HL-60/S4 treated with phorbol 12-myristate 13-acetate at 8.2 ng/mL for 4 days and 3 days (cell line): Measurements from ENCODE around the gene OIT3.

ENCODE experiments used
- in situ Hi-C: fragments of 300-500 bp; cut with MboI; formaldehyde crosslinking; loops from 2 replicates; pipeline ENCODE4 v1.15.0; 2022; ENCODE audit warnings: low sequenced_read_pairs

OIT3 gene

DNA sequence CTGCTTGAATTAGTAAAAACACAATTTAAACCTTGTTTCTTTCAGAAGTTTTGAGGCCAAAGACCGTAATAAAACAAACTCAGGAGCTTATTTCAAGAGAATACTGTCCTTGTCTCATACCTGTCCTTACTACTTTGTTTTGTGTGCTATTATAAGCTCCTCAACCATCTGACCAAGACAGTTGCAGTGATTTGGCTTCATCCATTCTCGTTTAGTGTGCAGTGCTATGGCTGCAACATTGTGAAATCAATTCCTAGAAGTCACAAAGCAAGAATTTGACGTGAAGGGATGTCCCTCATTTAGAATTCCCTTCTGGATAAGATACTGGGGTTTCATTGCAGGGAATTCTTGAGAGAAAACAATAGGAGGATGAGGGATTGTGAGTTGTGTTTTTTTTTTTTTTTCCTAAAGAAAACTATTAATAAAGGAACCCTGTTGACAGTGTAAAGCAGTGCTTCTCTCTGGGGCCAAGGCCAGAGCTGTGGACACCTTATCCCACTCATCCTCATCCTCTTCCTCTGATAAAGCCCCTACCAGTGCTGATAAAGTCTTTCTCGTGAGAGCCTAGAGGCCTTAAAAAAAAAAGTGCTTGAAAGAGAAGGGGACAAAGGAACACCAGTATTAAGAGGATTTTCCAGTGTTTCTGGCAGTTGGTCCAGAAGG is at the start of gene OIT3:
OIT3 (plus strand) TSS at position 604 of the 663 bp plus-strand sequence. CDS start 60 bp downstream, outside the sequence.
- in situ Hi-C loops = no loop called here

DNA sequence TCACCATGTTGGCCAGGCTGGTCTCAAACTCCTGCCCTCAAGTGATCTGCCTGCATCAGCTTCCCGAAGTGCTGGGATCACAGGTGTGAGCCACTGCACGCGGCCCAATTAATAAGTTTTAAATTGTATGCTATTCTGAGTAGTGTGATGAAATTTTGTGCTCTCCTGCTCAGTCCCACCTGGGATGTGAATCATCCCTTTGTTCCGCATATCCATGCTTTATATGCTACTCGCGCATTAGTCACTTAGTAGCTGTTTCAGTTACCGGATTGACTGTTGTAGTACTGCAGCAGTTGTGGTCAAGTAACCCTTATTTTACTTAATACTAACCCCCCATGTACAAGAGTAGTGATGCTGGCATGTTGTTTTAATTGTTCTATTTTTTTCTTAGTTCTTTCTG is 47.3 kb upstream of the OIT3 start:
- in situ Hi-C loops = no loop called here

- in situ Hi-C loops = no loop called here
Measured at GRCh38 chr10:72847681-72848080, 45.9 kb upstream of the OIT3 start.

DNA sequence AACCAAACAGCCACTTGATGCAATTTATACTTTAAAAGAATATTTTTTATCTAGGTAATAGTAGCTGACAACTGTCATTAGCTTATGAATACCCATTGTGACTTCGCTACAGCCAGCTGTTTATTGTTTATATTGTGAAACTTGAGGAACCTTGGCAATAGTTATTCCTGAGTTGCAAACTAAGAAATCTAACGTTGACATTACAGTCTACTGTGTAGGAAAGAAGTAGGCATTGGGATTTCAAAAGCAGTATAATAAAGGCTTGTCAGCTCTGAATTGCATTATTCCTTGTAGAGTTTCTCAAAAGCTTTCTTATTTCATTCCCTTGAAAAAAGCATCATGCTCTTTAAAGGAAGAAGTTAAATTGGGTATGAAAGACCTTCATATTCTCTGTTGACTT is 42.7 kb upstream of the OIT3 start:
- in situ Hi-C loops = no loop called here

DNA sequence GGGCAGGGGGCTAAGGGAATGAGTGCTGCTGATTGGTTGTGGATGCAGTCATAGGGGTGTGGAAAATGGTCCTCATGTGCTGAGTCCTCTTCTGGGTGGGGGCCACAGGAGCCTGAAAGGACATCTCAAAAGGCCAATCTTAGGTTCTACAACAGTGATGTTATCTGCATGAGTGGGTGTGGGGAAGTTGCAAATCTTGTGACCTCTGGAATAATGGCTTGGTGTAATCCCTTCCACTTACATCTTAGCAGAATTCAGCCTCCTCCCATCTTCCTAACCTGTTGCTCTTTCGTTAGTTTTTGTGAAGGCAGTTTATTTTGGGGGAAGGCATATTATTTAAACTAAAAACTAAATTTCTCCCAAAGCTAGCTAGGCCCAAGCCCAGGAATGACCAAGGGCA is 42.0 kb upstream of the OIT3 start:
- in situ Hi-C loops = no loop called here

DNA sequence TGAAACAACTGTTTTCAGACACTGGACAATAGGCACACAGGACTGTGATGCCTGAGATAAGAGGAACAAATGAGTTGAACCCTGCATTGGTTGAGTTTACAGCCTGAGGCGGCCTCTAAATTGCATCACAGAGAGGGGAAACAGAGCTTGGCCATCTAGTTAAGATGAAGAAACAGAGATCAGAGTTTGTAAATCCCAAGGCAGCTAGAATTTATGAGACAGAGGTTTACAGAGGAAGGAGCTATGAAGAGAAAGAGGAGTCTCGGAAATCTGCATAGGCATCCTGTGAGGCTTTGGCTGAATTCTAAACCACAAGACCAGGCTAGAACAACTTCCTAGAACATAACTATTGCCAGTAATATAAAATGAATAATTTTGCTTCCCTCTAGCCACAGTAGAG is 41.0 kb upstream of the OIT3 start:
- in situ Hi-C loops = no loop called here

GRCh38 chr10:72855129-72855528 is 38.4 kb upstream of the OIT3 start:
- in situ Hi-C loops = no loop called here

GRCh38 chr10:72855790-72856189 is 37.7 kb upstream of the OIT3 start:
- in situ Hi-C loops = no loop called here

DNA sequence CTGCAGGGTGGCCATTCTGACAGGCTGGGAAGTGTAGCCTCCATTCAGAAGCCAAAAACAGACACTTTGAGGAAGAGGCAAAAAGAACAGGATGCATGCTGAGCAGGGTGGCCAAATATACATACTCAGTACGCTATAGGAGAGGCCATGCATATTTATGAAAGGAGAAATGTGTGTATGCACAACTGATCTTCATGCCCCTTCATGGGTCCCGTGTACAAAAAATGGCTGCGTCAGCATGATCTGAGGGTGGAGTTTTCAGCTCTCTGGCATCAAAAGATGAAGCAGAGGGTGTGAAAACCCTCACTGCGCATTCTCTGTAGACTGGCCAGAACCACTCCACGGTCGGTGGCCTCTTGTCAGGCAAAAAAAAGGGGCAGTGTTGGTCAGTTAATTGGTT is 35.5 kb upstream of the OIT3 start:
- in situ Hi-C loops = no loop called here

- in situ Hi-C loops = no loop called here
Measured at GRCh38 chr10:72862957-72863356, 30.6 kb upstream of the OIT3 start.

DNA sequence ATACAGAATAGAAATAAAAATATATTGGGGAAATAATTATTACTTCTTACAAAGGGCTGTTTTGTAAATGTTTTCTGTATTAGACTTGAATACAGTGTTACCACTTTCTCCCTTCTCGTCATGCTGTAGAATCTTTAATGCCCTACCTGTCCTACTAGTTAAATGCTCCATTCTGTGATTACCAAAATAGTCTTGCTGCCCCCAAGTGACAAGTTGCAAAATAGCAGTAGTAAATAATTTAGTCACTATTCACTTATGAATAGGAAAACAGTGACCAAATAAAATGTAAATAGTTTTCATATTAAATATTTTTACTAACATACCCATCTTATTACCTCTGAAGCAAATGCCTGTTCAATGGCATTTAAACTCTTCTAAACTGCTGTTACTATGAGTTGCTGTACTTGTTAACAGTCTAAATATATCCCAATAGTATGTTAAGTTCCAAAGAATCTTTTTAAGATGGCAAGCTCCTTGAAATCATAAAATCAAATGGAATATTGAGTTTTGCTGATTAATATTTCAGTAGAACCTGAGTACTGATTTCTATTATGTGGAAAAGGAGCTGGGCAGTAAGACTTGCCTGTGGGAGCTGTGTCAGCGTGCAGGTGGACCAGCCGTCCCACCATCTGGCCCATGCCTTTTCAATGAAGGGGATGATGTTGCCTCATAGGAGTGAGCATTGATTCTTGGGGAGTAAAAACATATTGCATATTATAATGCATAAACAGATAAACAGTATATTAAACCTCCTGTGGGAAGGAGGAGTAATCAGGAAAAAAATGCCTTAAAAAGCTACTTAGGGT is 18.1 kb upstream of the OIT3 start:
- in situ Hi-C loops = no loop called here

DNA sequence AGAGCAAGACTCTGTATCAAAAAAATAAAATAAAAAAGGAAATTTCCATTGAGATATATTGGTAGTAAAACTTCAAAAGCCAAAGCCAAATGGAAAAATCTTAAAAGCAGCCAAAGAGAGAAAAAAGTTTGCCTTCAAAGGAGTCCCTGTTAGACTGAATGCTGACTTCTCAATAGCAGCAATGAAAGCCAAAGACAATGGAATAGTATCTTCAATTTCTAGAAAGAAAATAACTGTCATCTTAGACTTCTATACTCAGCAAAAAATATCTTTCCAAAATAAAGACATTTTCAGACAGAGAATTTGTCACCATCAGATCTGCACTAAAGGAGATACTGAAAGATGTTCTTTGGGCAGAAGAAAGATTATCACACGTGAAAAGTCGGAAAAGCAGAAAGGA is 14.3 kb upstream of the OIT3 start:
- in situ Hi-C loops = no loop called here

DNA sequence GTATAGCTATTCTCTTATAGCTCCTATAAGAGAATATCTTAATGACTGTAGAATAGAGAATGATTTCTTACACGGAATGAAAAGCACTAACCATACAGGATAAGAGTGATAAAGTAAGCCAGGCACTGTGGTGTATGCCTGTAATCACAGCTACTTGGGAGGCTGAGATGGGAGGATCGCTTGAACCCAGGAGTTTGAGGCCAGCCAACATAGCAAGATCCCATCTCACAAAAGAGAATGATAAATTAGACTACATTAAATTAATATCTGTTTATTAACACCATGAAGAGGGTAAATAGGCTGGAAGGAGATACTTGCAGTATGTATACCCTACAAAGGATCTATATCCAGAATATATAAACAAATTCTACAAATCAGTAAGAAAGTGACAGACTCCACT is 12.2 kb upstream of the OIT3 start:
- in situ Hi-C loops = no loop called here

- in situ Hi-C loops = no loop called here
Measured at GRCh38 chr10:72883861-72884260, 9.7 kb upstream of the OIT3 start.

DNA sequence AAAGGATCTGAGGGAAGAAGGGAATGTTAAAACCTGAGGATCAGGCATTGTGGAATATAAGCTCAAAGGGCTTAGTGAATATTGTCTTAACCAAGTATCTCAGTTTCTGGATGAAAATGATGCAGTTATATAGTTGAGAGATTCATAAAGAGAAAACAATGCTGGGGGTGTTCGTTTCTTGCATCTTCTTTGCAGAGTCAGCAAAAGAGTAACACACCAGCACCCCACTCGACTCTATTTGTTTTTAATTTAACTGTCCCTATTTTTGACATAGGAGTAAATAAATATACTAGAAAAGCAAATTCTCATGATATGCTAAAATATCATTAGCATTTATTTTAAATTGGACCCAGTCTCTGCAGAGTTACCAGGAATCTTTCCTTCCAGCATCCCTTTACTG is 7.6 kb upstream of the OIT3 start:
- in situ Hi-C loops = no loop called here

GRCh38 chr10:72886621-72887020 is 6.9 kb upstream of the OIT3 start:
- in situ Hi-C loops = no loop called here

DNA sequence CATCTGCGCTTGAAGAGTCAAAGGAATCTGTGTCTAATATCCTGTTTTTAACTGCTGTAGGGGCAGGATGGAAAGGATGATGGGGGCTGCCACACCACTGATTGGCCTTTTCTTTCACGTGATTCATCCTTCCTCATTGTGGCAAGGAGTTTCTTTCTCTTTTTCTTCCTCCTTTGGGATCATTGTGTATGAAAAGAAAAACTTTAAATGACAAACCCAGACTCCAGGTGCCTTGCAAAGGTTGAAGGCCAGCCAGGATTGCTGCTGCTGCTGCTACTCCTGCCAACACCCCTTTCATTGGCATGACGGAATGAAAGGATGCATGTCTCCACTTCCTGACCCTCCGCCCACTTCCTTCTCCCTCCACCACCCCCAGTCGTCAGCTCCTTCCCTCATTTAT is 6.5 kb upstream of the OIT3 start:
- in situ Hi-C loops = no loop called here

- in situ Hi-C loops = no loop called here
Measured at GRCh38 chr10:72888151-72888638, 5.3 kb upstream of the OIT3 start.

GRCh38 chr10:72889391-72889831 is 4.1 kb upstream of the OIT3 start:
- in situ Hi-C loops = no loop called here

DNA sequence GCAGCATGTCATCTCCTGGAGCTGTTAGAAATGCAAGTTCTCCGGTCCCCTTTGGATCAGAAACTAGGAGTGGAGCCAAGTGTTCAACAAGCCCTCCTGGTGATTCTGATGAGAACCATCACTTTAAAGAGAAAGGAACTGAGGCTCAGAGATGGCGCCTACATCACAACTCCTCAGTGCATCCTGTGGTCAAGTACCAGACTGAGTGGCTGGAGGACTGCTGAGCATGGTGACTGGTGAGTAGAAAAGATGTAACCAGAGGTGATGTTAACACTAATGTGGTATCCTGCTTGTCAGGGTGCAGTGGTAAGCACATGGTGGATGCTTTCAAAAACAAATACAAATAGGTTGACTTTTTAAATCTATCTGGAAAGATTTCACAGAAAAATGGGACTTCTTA is 3.5 kb upstream of the OIT3 start:
- in situ Hi-C loops = no loop called here

DNA sequence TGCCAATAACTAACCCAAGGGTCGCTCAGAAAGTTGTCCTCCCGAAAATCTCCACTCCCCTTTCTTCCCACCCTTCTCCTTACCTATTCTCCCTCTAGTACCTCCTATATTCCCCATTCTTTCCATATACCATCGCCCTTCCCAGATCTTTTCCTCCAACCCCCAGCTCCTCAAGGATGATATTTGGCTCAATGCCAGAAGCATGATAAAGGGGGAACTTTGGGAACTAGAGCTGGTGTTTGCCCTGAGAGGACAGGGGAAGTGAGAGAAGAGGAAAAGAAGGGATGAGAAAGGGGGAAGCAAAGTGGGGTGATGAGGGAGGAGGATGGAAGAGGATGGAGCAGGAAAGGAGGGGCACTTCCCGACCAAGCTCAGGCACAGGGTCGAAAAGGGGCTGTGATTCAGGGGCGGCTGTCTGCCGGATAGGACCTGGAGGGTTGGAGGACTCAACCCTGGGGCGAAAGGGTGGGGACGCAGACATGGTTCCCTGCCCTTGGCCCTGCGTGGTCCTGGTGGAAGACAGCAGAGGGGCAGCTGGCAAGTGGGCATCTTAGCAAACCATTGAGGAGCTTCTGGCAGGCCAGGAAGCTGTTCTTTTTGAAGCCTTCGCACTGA is 1.8 kb downstream of the OIT3 start:
- in situ Hi-C loops = no loop called here

GRCh38 chr10:72898616-72899015 is 5.1 kb downstream of the OIT3 start:
- in situ Hi-C loops = no loop called here
